ENCODE results near the gene OSBPL10. TPM values are rescaled to one million over a fixed set of nuclear protein-coding genes. Genes with fewer than 3 reads are reported as not detected.
A peak's percentile ranks its signal among the peaks of the same experiment; 100 is the strongest.

OSBPL10 gene
- total and polyA plus RNA-seq, 8 donors: 1.8 to 37.7 (median 5.9) TPM

DNA sequence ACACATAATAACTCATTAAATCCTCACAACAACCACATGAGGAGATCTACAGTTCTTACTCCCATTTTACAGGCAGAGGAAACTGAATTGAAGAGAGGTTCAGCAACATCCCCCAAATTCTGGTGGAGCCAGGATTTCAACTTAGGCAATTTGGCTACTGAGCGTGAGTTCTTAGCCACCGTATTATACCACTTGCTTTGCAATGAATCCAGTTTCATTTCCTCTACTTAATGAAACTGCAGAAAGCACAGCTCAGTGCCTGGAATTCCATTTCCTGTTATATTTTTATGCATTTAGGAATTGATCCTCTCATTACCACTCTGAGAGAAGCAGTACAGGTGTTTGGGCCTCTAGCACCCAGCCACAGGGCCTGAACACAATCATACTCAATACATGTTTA, 4.8 kb upstream of the OSBPL10 start:
- no peak for DNase-seq
- WGBS, 5 donors: 81 to 92% (median 87%) methylated on average over 2 of the region's 2 CpGs
- H3K27me3 ChIP-seq: peaks cover 0 to 11% (median 0%) of the 10 kb centered on the region in 3 donors

DNA sequence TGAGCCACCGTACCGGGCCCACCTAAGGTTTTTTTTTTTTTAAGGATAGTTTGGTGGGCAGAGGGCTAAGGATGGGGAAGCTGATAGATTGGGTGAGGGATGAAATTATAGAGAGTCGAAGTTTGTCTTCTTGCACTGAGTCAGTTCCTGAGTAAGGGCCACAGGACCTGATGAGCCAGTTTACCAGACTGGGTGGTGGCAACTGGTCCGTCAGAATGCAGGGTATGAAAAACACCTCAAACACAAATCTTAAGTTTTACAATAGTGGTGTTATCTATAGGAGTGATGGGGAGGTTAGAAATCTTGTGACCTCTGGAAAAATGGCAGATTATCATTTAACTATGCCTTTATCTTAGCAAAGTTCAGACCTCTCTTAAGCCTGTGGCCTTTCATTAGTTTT, 3.3 kb upstream of the OSBPL10 start:
- WGBS, 5 donors: 91 to 95% (median 94%) methylated on average over 4 of the region's 4 CpGs
- TF ChIP-seq POLR2A (IDR thresholded peaks at IDR 0.05) (no peak), POLR2AphosphoS5 (IDR thresholded peaks at IDR 0.05) (no peak)
- TF ChIP-seq, protein P1, sequence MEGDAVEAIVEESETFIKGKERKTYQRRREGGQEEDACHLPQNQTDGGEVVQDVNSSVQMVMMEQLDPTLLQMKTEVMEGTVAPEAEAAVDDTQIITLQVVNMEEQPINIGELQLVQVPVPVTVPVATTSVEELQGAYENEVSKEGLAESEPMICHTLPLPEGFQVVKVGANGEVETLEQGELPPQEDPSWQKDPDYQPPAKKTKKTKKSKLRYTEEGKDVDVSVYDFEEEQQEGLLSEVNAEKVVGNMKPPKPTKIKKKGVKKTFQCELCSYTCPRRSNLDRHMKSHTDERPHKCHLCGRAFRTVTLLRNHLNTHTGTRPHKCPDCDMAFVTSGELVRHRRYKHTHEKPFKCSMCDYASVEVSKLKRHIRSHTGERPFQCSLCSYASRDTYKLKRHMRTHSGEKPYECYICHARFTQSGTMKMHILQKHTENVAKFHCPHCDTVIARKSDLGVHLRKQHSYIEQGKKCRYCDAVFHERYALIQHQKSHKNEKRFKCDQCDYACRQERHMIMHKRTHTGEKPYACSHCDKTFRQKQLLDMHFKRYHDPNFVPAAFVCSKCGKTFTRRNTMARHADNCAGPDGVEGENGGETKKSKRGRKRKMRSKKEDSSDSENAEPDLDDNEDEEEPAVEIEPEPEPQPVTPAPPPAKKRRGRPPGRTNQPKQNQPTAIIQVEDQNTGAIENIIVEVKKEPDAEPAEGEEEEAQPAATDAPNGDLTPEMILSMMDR (IDR thresholded peaks at IDR 0.05): no peak
- H3K4me1 ChIP-seq: peaks cover 11 to 22% (median 18%) of the 10 kb centered on the region in 4 donors

More for the DNA sequence above, 4.8 kb upstream of the OSBPL10 start:
- H3K27ac ChIP-seq: no peak overlapping the region
- no peak for TF ChIP-seq POLR2A (IDR thresholded peaks at IDR 0.05)
- TF ChIP-seq POLR2AphosphoS5 (IDR thresholded peaks at IDR 0.05): no peak
- TF ChIP-seq, protein P1 (IDR thresholded peaks at IDR 0.05): no peak
- no peak for TF ChIP-seq EP300 (IDR thresholded peaks at IDR 0.05)
- H3K4me1 ChIP-seq: peaks cover 4 to 11% (median 7%) of the 10 kb centered on the region in 4 donors
- H3K36me3 ChIP-seq: no peaks in the 10 kb centered on the region
- no peak overlapping the region for H3K4me3 ChIP-seq
- intact Hi-C loops (cut with DNase I; ENCODE audit: low total_unique reads): no loop called here
- H3K9me3 ChIP-seq: peaks cover 0 to 30% (median 25%) of the 10 kb centered on the region in 4 donors

DNA sequence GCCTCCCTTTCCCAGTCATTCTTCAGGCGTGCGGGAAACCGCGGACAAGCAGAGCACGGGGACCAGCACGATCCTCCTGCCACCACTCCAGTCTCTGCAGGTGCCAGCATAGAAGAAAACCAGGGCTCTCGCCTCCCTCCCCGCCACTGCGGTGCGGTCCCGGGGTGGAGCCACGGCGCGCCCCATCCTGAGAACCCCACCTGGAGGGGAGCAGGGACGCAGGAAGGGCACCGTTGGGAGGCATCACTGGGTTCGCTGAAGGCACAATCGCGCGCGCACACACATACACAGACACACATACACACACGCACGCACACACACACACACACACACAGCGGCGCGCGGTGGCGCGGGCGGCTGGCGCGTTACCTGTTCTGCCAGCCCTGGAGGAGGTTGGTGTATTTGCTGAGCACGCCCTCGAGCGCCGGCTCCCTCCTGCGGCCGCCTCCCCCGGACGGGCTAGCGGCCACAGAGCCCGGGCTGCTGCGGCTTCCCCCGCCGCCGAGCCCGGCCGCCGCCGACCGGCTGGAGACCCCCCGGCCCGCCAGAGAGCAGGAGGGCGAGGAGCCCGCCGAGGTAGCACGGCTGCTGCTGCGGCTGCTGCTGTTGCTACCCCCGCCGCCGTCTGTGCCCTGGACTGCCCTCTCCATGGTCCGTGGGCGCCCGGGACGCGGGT, 394 bp downstream of the OSBPL10 start:
- WGBS, 5 donors: 0 to 3% (median 1%) methylated on average over 26 to 66 of the region's 66 CpGs
- Histone ChIP-seq H3K27ac (peak overlapping the region; percentile 88 to 96 (median 93)), H3K27me3 (peaks cover 0 to 23% (median 0%) of the 10 kb centered on the region in 3 donors), H3K9me3 (no peaks in the 10 kb centered on the region), H3K36me3 (no peaks in the 10 kb centered on the region), H3K4me3 (peak overlapping the region; percentile 60 to 78 (median 72)), H3K4me1 (peaks cover 11 to 29% (median 25%) of the 10 kb centered on the region in 4 donors)
- peak; percentile 85 to 92 for DNase-seq
- TF ChIP-seq EP300 (IDR thresholded peaks at IDR 0.05) (no peak), POLR2A (IDR thresholded peaks at IDR 0.05) (no peak), POLR2AphosphoS5 (IDR thresholded peaks at IDR 0.05) (peak in 1 of 3 donors; percentile 59)
- TF ChIP-seq, protein P1 (IDR thresholded peaks at IDR 0.05): peak in 1 of 7 experiments; percentile 22
- intact Hi-C loops (cut with DNase I; ENCODE audit: low total_unique reads): no loop called here

More for the DNA sequence above, 3.3 kb upstream of the OSBPL10 start:
- peaks cover 0 to 23% (median 0%) of the 10 kb centered on the region in 3 donors for H3K27me3 ChIP-seq
- H3K4me3 ChIP-seq: no peak overlapping the region
- H3K9me3 ChIP-seq: peaks cover 0 to 15% (median 11%) of the 10 kb centered on the region in 4 donors
- H3K27ac ChIP-seq: no peak overlapping the region
- intact Hi-C loops (cut with DNase I; ENCODE audit: low total_unique reads): no loop called here
- no peak for DNase-seq
- H3K36me3 ChIP-seq: no peaks in the 10 kb centered on the region

DNA sequence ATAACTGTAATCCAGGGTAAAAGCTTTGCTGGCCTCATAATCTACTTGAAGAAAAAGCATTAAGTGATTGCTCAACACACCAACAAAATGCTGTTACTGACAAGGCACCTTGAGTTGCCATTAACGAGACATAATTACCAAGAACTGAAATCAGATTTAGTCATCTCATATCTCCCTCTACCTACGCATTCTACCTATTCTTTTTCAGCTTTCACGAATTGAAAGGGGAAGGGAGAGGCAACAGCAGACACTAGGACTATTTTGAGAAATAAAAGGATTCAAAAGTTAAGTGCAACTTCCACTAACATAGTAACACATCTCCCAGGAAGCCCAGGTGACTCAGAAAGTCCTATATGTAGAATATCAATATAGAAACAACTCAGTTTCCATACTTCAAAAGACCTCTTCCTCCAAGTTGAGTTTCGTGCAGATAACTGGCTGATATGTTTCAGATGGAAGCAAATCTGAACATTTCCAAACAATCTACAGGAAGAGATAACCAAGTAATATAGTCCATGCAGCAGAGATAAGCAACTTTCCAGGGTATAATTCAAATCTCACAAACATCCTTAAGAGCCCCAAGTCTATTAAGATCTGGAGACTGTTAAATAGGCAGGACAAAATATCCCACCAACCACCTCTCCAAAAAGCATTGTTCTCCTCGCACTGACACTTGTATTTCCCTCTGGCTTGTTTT, 1.9 kb downstream of the OSBPL10 start:
- peaks cover 11 to 36% (median 25%) of the 10 kb centered on the region in 4 donors for H3K4me1 ChIP-seq
- WGBS, 5 donors: 27 to 39% (median 37%) methylated on average over 5 of the region's 5 CpGs
- DNase-seq: no peak
- intact Hi-C loops (cut with DNase I; ENCODE audit: low total_unique reads): no loop called here
- H3K4me3 ChIP-seq: peak overlapping the region in 2 of 4 donors; percentile 60 to 78
- no peaks in the 10 kb centered on the region for H3K9me3 ChIP-seq
- H3K27ac ChIP-seq: no peak overlapping the region
- no peaks in the 10 kb centered on the region for H3K36me3 ChIP-seq
- no peak for TF ChIP-seq POLR2AphosphoS5 (IDR thresholded peaks at IDR 0.05)
- no peak for TF ChIP-seq EP300 (IDR thresholded peaks at IDR 0.05)
- TF ChIP-seq POLR2A (IDR thresholded peaks at IDR 0.05): no peak
- TF ChIP-seq, protein P1 (IDR thresholded peaks at IDR 0.05): no peak
- peaks cover 0 to 23% (median 0%) of the 10 kb centered on the region in 3 donors for H3K27me3 ChIP-seq

Data from stomach (tissue), 9 donors.